Measurements from ENCODE around the gene BTN2A1. TPM values are rescaled to one million over a fixed set of nuclear protein-coding genes. Genes with fewer than 3 reads are reported as not detected.

The BTN2A1 gene
- total and polyA plus RNA-seq, 2 of the 13 experiments (the other 11 are each of a cell fraction or from before 2014, with no cell fraction given) = 16.4 to 30.4 TPM

- TF ChIP-seq LBX2 (CRISPR knock-in tag; IDR thresholded peaks at IDR 0.05; ENCODE audit: borderline replicate concordance) (no peak), KDM5B (CRISPR knock-in tag; IDR thresholded peaks at IDR 0.05; ENCODE audit: borderline replicate concordance) (0 out of 2 replicates have a peak, but pooled peaks have one; percentile 54), ZNF557 (CRISPR knock-in tag; IDR thresholded peaks at IDR 0.05) (no peak), ZBTB4 (CRISPR knock-in tag; IDR thresholded peaks at IDR 0.05; ENCODE audit: borderline replicate concordance) (peak; percentile 53; the same call in 1 of the 2 replicates), REPIN1 (CRISPR knock-in tag; IDR thresholded peaks at IDR 0.05; ENCODE audit: borderline replicate concordance, low read depth) (peak; percentile 7; the same call in 1 of the 2 replicates), ZMYM4 (CRISPR knock-in tag; IDR thresholded peaks at IDR 0.05) (no peak), SMAD3 (CRISPR knock-in tag; IDR thresholded peaks at IDR 0.05) (0 out of 2 replicates have a peak, but pooled peaks have one; percentile 37), PHF8 (CRISPR knock-in tag; IDR thresholded peaks at IDR 0.05) (peak; percentile 69), ZNF264 (CRISPR knock-in tag; IDR thresholded peaks at IDR 0.05) (no peak), DMTF1 (CRISPR knock-in tag; IDR thresholded peaks at IDR 0.05) (no peak), PATZ1 (CRISPR knock-in tag; IDR thresholded peaks at IDR 0.05) (peak; percentile 85)
Observed at GRCh38 chr6:26457264-26457805, 420 bp upstream of the BTN2A1 start (continued).
